HG03558 (cell line): ENCODE measurements around the gene CDC7.

ENCODE experiments used
- ATAC-seq: cut with Tn5 transposase; IDR thresholded peaks from one replicate; pipeline ENCODE4 v1.9.1; 2021; ENCODE audit warnings: moderate number of reproducible peaks; ENCODE audit not compliant: unreplicated experiment; ENCODE audit errors: extremely low read depth

Gene CDC7

GRCh38 chr1:91545506-91546300 lies 45.1 kb downstream of the CDC7 start:
- no peak for ATAC-seq

- no peak for ATAC-seq
Observed at GRCh38 chr1:91546301-91546581, 45.6 kb downstream of the CDC7 start.

- ATAC-seq, result no peak
Observed at GRCh38 chr1:91546876-91547275, 46.2 kb downstream of the CDC7 start.

GRCh38 chr1:91548376-91549040 lies 47.9 kb downstream of the CDC7 start:
- ATAC-seq, result no peak

- ATAC-seq, result no peak
Observed at GRCh38 chr1:91549041-91549735, 48.5 kb downstream of the CDC7 start.

- ATAC-seq, result no peak
Observed at GRCh38 chr1:91550961-91551360, 50.3 kb downstream of the CDC7 start.

GRCh38 chr1:91552091-91552490 lies 51.4 kb downstream of the CDC7 start:
- no peak for ATAC-seq

GRCh38 chr1:91552596-91552995 lies 51.9 kb downstream of the CDC7 start:
- no peak for ATAC-seq

- no peak for ATAC-seq
Observed at GRCh38 chr1:91553177-91553591, 52.5 kb downstream of the CDC7 start.

- no peak for ATAC-seq
Observed at GRCh38 chr1:91555074-91555730, 54.6 kb downstream of the CDC7 start.

- ATAC-seq, result no peak
Observed at GRCh38 chr1:91555821-91556531, 55.3 kb downstream of the CDC7 start.

- no peak for ATAC-seq
Observed at GRCh38 chr1:91556556-91556955, 55.9 kb downstream of the CDC7 start.

- no peak for ATAC-seq
Observed at GRCh38 chr1:91557039-91557690, 56.5 kb downstream of the CDC7 start.

- ATAC-seq, result no peak
Observed at GRCh38 chr1:91557826-91558225, 57.2 kb downstream of the CDC7 start.

- ATAC-seq, result no peak
Observed at GRCh38 chr1:91559046-91559750, 58.5 kb downstream of the CDC7 start.

GRCh38 chr1:91559838-91560565 lies 59.4 kb downstream of the CDC7 start:
- ATAC-seq, result no peak

- no peak for ATAC-seq
Observed at GRCh38 chr1:91564888-91565701, 64.4 kb downstream of the CDC7 start.

- ATAC-seq, result no peak
Observed at GRCh38 chr1:91567583-91567982, 66.9 kb downstream of the CDC7 start.
